Nephron (organoid): Measurements from ENCODE around the gene ATP9B.
A peak's percentile ranks its signal among the peaks of the same experiment; 100 is the strongest.

Experiments
- H3K27ac Mint-ChIP-seq, 3 experiments: 2 replicates each; pipeline ENCODE4 v1.8.0; 2020; ENCODE audit warnings: mixed read lengths in 3 of 3, mild to moderate bottlenecking in 2 of 3, moderate library complexity in 1 of 3
- H3K27me3 Mint-ChIP-seq: 2 replicates; pipeline ENCODE4 v1.8.0; 2021; ENCODE audit warnings: low read depth, mild to moderate bottlenecking, moderate library complexity, mixed read lengths
- H3K36me3 Mint-ChIP-seq: 2 replicates; pipeline ENCODE4 v1.8.0; 2020; ENCODE audit warnings: low read depth, mixed read lengths
- H3K4me1 Mint-ChIP-seq: 2 replicates; pipeline ENCODE4 v1.8.0; 2020; ENCODE audit warnings: mixed read lengths
- H3K4me3 Mint-ChIP-seq, 3 experiments: 2 replicates each; pipeline ENCODE4 v1.8.0; 2020; ENCODE audit warnings: mild to moderate bottlenecking in 3 of 3, mixed read lengths in 3 of 3, moderate library complexity in 2 of 3
- H3K9me3 Mint-ChIP-seq: 2 replicates; pipeline ENCODE4 v1.8.0; 2020; ENCODE audit warnings: mixed read lengths
- CTCF ChIP-seq, 3 experiments: fragments of 200-600 bp; sonication (generic); IDR thresholded peaks; one replicate each; pipeline ENCODE4 v1.5.0; 2021; ENCODE audit warnings: antibody characterized with exemption in 3 of 3; ENCODE audit not compliant: unreplicated experiment in 3 of 3

ATP9B gene

GRCh38 chr18:79396431-79397246, 327.4 kb downstream of the ATP9B start:
- no peaks in the 10 kb centered on the region for H3K9me3 Mint-ChIP-seq
- no peak overlapping the region for H3K27ac Mint-ChIP-seq
- no peak for TF ChIP-seq CTCF (IDR thresholded peaks at IDR 0.05; ENCODE audit: unreplicated experiment in 3 of 3)
- H3K4me3 Mint-ChIP-seq, result peak overlapping the region; percentile 74 to 84 (median 84)
- H3K36me3 Mint-ChIP-seq, result no peaks in the 10 kb centered on the region
- H3K4me1 Mint-ChIP-seq, result peaks cover 18% of the 10 kb centered on the region
- peaks cover 65% of the 10 kb centered on the region for H3K27me3 Mint-ChIP-seq

- Mint-ChIP-seq H3K4me3 (peak overlapping the region; percentile 61 to 83 (median 76)), H3K27ac (no peak overlapping the region), H3K9me3 (no peaks in the 10 kb centered on the region), H3K4me1 (peaks cover 19% of the 10 kb centered on the region), H3K36me3 (no peaks in the 10 kb centered on the region), H3K27me3 (peaks cover 60% of the 10 kb centered on the region)
- TF ChIP-seq CTCF (IDR thresholded peaks at IDR 0.05; ENCODE audit: unreplicated experiment in 3 of 3), result no peak
These were observed 328.1 kb downstream of the ATP9B start for GRCh38 chr18:79397247-79397829.

- TF ChIP-seq CTCF (IDR thresholded peaks at IDR 0.05; ENCODE audit: unreplicated experiment in 3 of 3), result no peak
- H3K27me3 Mint-ChIP-seq, result peaks cover 58% of the 10 kb centered on the region
- no peaks in the 10 kb centered on the region for H3K9me3 Mint-ChIP-seq
- peak overlapping the region; percentile 76 to 84 (median 83) for H3K4me3 Mint-ChIP-seq
- no peaks in the 10 kb centered on the region for H3K36me3 Mint-ChIP-seq
- no peak overlapping the region for H3K27ac Mint-ChIP-seq
- peaks cover 26% of the 10 kb centered on the region for H3K4me1 Mint-ChIP-seq
These were observed 328.9 kb downstream of the ATP9B start for GRCh38 chr18:79397830-79398761.

- no peak overlapping the region for H3K27ac Mint-ChIP-seq
- H3K9me3 Mint-ChIP-seq, result no peaks in the 10 kb centered on the region
- H3K4me3 Mint-ChIP-seq, result peak overlapping the region; percentile 76 to 84 (median 83)
- peaks cover 54% of the 10 kb centered on the region for H3K27me3 Mint-ChIP-seq
- peaks cover 33% of the 10 kb centered on the region for H3K4me1 Mint-ChIP-seq
- no peaks in the 10 kb centered on the region for H3K36me3 Mint-ChIP-seq
- no peak for TF ChIP-seq CTCF (IDR thresholded peaks at IDR 0.05; ENCODE audit: unreplicated experiment in 3 of 3)
These were observed 330.3 kb downstream of the ATP9B start for GRCh38 chr18:79399275-79400081.

GRCh38 chr18:79400091-79400590, 330.9 kb downstream of the ATP9B start:
- Mint-ChIP-seq H3K4me3 (no peak overlapping the region), H3K4me1 (peaks cover 39% of the 10 kb centered on the region), H3K27ac (no peak overlapping the region), H3K9me3 (no peaks in the 10 kb centered on the region), H3K27me3 (peaks cover 50% of the 10 kb centered on the region), H3K36me3 (no peaks in the 10 kb centered on the region)
- no peak for TF ChIP-seq CTCF (IDR thresholded peaks at IDR 0.05; ENCODE audit: unreplicated experiment in 3 of 3)
